Esophagus squamous epithelium (tissue), 4 donors: ENCODE data around the gene ARPC1B.

ENCODE experiments used
- CTCF ChIP-seq, 6 experiments: fragments of 450-650 bp in 4 of 6; fragments of 200-600 bp in 2 of 6; sonication (generic) in 2 of 6; IDR thresholded peaks; one replicate each; pipeline ENCODE4 v1.5.1; 2016 to 2019; ENCODE audit warnings: antibody characterized with exemption in 6 of 6, mild to moderate bottlenecking in 4 of 6, moderate library complexity in 4 of 6
- POLR2A ChIP-seq, 4 donors: fragments of 450-650 bp; IDR thresholded peaks; one replicate each; pipeline ENCODE4 v1.6.1; 2017; ENCODE audit warnings: antibody characterized with exemption in 4 of 4, mild to moderate bottlenecking in 4 of 4, moderate library complexity in 3 of 4

GRCh38 chr7:99390941-99391602 lies 16.5 kb downstream of the ARPC1B start:
- TF ChIP-seq CTCF (IDR thresholded peaks at IDR 0.05) (no peak), POLR2A (IDR thresholded peaks at IDR 0.05) (no peak)
